H1 (cell line): ENCODE data around the gene GNAQ. TPM values are rescaled to one million over a fixed set of nuclear protein-coding genes. Genes with fewer than 3 reads are reported as not detected.

Experiments
- CTCF ChIA-PET: fragments of 300-600 bp; sonication (Branson Sonifier 250); formaldehyde crosslinking; loops from one replicate; lab custom pipeline; 2021; ENCODE audit not compliant: partially characterized antibody; lab: Charles Lee
- POLR2A ChIA-PET: fragments of 300-600 bp; sonication (Branson Sonifier 250); formaldehyde crosslinking; loops from one replicate; lab custom pipeline; 2021; ENCODE audit warnings: inconsistent platforms; ENCODE audit not compliant: partially characterized antibody; lab: Charles Lee
- DNase-seq, 2 experiments: peaks; one replicate each; pipeline versions ENCODE4 v3.0.0 to v3.0.0-alpha.2; 2010 to 2022; ENCODE audit warnings: low spot score in 2 of 2, low read depth in 1 of 2, mixed read lengths in 1 of 2
- FAIRE-seq: peaks from 2 replicates; lab custom pipeline; 2011; peaks lifted over from hg19 to GRCh38; lab: Jason Lieb, UNC
- H2AFZ ChIP-seq: 2 replicates; pipeline ENCODE4 v1.8.1; 2012; ENCODE audit warnings: low read length, inconsistent platforms
- H2AK5ac ChIP-seq: 2 replicates; pipeline ENCODE4 v1.6.1; 2013; ENCODE audit warnings: low read depth, low read length
- H2BK120ac ChIP-seq: replicated peaks from 2 replicates; pipeline ENCODE3; 2013; ENCODE audit warnings: low read depth, low read length, inconsistent platforms
- H2BK12ac ChIP-seq: 2 replicates; pipeline ENCODE4 v1.6.1; 2013; ENCODE audit warnings: low read depth, low read length
- H2BK15ac ChIP-seq: 2 replicates; pipeline ENCODE4 v1.6.1; 2013; ENCODE audit warnings: low read length
- H2BK20ac ChIP-seq: 2 replicates; pipeline ENCODE4 v1.6.1; 2013; ENCODE audit warnings: low read length
- H2BK5ac ChIP-seq: 2 replicates; pipeline ENCODE4 v1.6.1; 2013; ENCODE audit warnings: low read depth, low read length
- H3K14ac ChIP-seq: 2 replicates; pipeline ENCODE4 v1.6.1; 2013; ENCODE audit warnings: inconsistent platforms; ENCODE audit not compliant: insufficient read length
- H3K18ac ChIP-seq: 2 replicates; pipeline ENCODE4 v1.6.1; 2013; ENCODE audit warnings: low read length; ENCODE audit errors: extremely low read depth
- H3K23ac ChIP-seq: 2 replicates; pipeline ENCODE4 v1.6.1; 2013; ENCODE audit warnings: inconsistent platforms; ENCODE audit not compliant: insufficient read length
- H3K23me2 ChIP-seq: 2 replicates; pipeline ENCODE4 v1.6.1; 2013; ENCODE audit warnings: low read depth, low read length
- H3K27ac ChIP-seq: 2 replicates; pipeline ENCODE4 v1.6.1; 2011; ENCODE audit warnings: low read depth, low read length, inconsistent platforms
- H3K27me3 ChIP-seq, 4 experiments: replicated peaks in 1 of 4; 1 replicate in 1 of 4; 2 replicates in 3 of 4; pipeline versions ENCODE4 v1.6.1 to v1.8.1; 2011 to 2013; ENCODE audit warnings: low read length in 3 of 4, mild to moderate bottlenecking in 3 of 4, inconsistent platforms in 2 of 4, mixed read lengths in 2 of 4, moderate library complexity in 1 of 4; ENCODE audit not compliant: control insufficient read depth in 3 of 4, insufficient read depth in 3 of 4; ENCODE audit errors: extremely low read depth in 1 of 4
- H3K36me3 ChIP-seq, 4 experiments: 2 replicates each; pipeline versions ENCODE4 v1.6.1 to v1.8.1; 2011 to 2013; ENCODE audit warnings: mild to moderate bottlenecking in 4 of 4, low read length in 3 of 4, moderate library complexity in 2 of 4, control low read depth in 1 of 4, inconsistent platforms in 1 of 4; ENCODE audit not compliant: insufficient read depth in 4 of 4, control insufficient read depth in 2 of 4
- H3K4ac ChIP-seq: replicated peaks from 2 replicates; pipeline ENCODE3; 2013; ENCODE audit warnings: low read length, low read depth, mixed read lengths, inconsistent platforms; ENCODE audit not compliant: insufficient read length
- H3K4me1 ChIP-seq, 4 experiments: replicated peaks in 1 of 4; 1 replicate in 1 of 4; 2 replicates in 3 of 4; pipeline versions ENCODE4 v1.6.1 to v1.8.1; 2011 to 2013; ENCODE audit warnings: low read length in 3 of 4, inconsistent platforms in 2 of 4, mixed read lengths in 1 of 4; ENCODE audit not compliant: insufficient read depth in 4 of 4, control insufficient read depth in 3 of 4
- H3K4me2 ChIP-seq, 2 experiments: 2 replicates each; pipeline versions ENCODE4 v1.6.1 to v1.8.1; 2011 to 2013; ENCODE audit warnings: low read depth in 2 of 2, low read length in 2 of 2, control low read depth in 1 of 2, inconsistent platforms in 1 of 2, mild to moderate bottlenecking in 1 of 2; ENCODE audit not compliant: insufficient read depth in 1 of 2
- H3K4me3 ChIP-seq, 4 experiments: fragments of 200-600, 300-600 bp in 1 of 4; sonication (generic), shearing (Covaris generic), sonication (Bioruptor Twin) in 1 of 4; 2 replicates each; pipeline versions ENCODE4 v1.5.1 to v1.8.1; 2011 to 2016; ENCODE audit warnings: low read length in 4 of 4, low read depth in 3 of 4, control low read depth in 2 of 4, inconsistent platforms in 2 of 4, mild to moderate bottlenecking in 2 of 4, mixed read lengths in 1 of 4, moderate library complexity in 1 of 4; ENCODE audit not compliant: insufficient read depth in 2 of 4; ENCODE audit errors: extremely low read depth in 1 of 4
- H3K56ac ChIP-seq: replicated peaks from 2 replicates; pipeline ENCODE3; 2013; ENCODE audit warnings: low read depth, mild to moderate bottlenecking, mixed read lengths, low read length, inconsistent platforms; ENCODE audit not compliant: insufficient read length
- H3K79me1 ChIP-seq: 2 replicates; pipeline ENCODE4 v1.6.1; 2013; ENCODE audit warnings: low read depth, low read length, control low read depth
- H3K79me2 ChIP-seq, 2 experiments: 2 replicates each; pipeline versions ENCODE4 v1.6.1 to v1.8.1; 2012 to 2013; ENCODE audit warnings: low read length in 2 of 2, mild to moderate bottlenecking in 2 of 2, inconsistent platforms in 1 of 2; ENCODE audit not compliant: insufficient read depth in 2 of 2, control insufficient read depth in 1 of 2
- H3K9ac ChIP-seq, 4 experiments: replicated peaks in 1 of 4; 1 replicate in 1 of 4; 2 replicates in 3 of 4; pipeline versions ENCODE4 v1.6.1 to v1.8.1; 2011 to 2013; ENCODE audit warnings: low read depth in 3 of 4, low read length in 3 of 4, control low read depth in 2 of 4, mild to moderate bottlenecking in 2 of 4, moderate library complexity in 2 of 4, inconsistent platforms in 1 of 4; ENCODE audit errors: extremely low read depth in 1 of 4
- H3K9me3 ChIP-seq, 2 experiments: 2 replicates each; pipeline versions ENCODE4 v1.6.1 to v1.8.1; 2012 to 2013; ENCODE audit warnings: mild to moderate bottlenecking in 2 of 2, moderate library complexity in 2 of 2, control low read depth in 1 of 2, inconsistent platforms in 1 of 2, low read depth in 1 of 2, low read length in 1 of 2, mixed read lengths in 1 of 2; ENCODE audit not compliant: insufficient read depth in 2 of 2
- H4K20me1 ChIP-seq, 2 experiments: replicated peaks in 1 of 2; 2 replicates each; pipeline versions ENCODE3 to v1.8.1; 2011 to 2013; ENCODE audit warnings: inconsistent platforms in 2 of 2, low read length in 2 of 2, mild to moderate bottlenecking in 1 of 2; ENCODE audit not compliant: insufficient read depth in 2 of 2, control insufficient read depth in 1 of 2
- H4K5ac ChIP-seq: 2 replicates; pipeline ENCODE4 v1.6.1; 2013; ENCODE audit warnings: low read length, low read depth, mixed read lengths, inconsistent platforms; ENCODE audit not compliant: insufficient read length
- H4K8ac ChIP-seq: 2 replicates; pipeline ENCODE4 v1.8.0; 2013; ENCODE audit warnings: mild to moderate bottlenecking, moderate library complexity, low read length, inconsistent platforms; ENCODE audit not compliant: insufficient read depth; ENCODE audit errors: extremely low read depth
- H4K91ac ChIP-seq: replicated peaks from 2 replicates; pipeline ENCODE3; 2013; ENCODE audit warnings: low read length, mixed read lengths, inconsistent platforms; ENCODE audit not compliant: insufficient read length
- BACH1 ChIP-seq: IDR thresholded peaks from 2 replicates; pipeline ENCODE4 v1.6.1; 2012; ENCODE audit warnings: low read length, improper control_type of control experiment
- BCL11A ChIP-seq, 2 experiments: IDR thresholded peaks; one replicate each; pipeline ENCODE4 v1.6.1; 2011; ENCODE audit warnings: low read depth in 2 of 2, low read length in 2 of 2, mild to moderate bottlenecking in 2 of 2
- BRCA1 ChIP-seq: IDR thresholded peaks from 2 replicates; pipeline ENCODE4 v1.6.1; 2012; ENCODE audit warnings: low read depth, low read length, improper control_type of control experiment
- CBX5 ChIP-seq: fragments of 300-800, 300-1000 bp; sonication (generic); IDR thresholded peaks from 2 replicates; pipeline ENCODE4 v1.7.1; 2016; ENCODE audit warnings: antibody characterized with exemption, low read length, low read depth
- KDM1A ChIP-seq: fragments of 200-600, 300-600 bp; sonication (generic); IDR thresholded peaks from 2 replicates; pipeline ENCODE4 v1.7.1; 2016; ENCODE audit warnings: mild to moderate bottlenecking, low read length, borderline replicate concordance
- NRF1 ChIP-seq: IDR thresholded peaks from 2 replicates; pipeline ENCODE4 v1.6.1; 2011; ENCODE audit warnings: mild to moderate bottlenecking, low read depth, low read length, improper control_type of control experiment
- RFX5 ChIP-seq: IDR thresholded peaks from 2 replicates; pipeline ENCODE4 v1.6.1; 2011; ENCODE audit warnings: low read depth, low read length, improper control_type of control experiment, borderline replicate concordance
- SIN3A ChIP-seq, 2 experiments: IDR thresholded peaks in 1 of 2; conservative IDR thresholded peaks in 1 of 2; 2 replicates each; pipeline ENCODE4 v1.6.1; 2011 to 2012; ENCODE audit warnings: low read length in 2 of 2, improper control_type of control experiment in 1 of 2, low read depth in 1 of 2, mild to moderate bottlenecking in 1 of 2
- SUZ12 ChIP-seq: fragments of 200-600 bp; sonication (generic); IDR thresholded peaks from 2 replicates; pipeline ENCODE4 v1.6.1; 2012; ENCODE audit warnings: mild to moderate bottlenecking, inconsistent platforms, low read length, moderate library complexity, mixed read lengths
- TAF1 ChIP-seq: IDR thresholded peaks from 2 replicates; pipeline ENCODE4 v1.6.1; 2011; ENCODE audit warnings: mild to moderate bottlenecking, low read depth, low read length
- TEAD4 ChIP-seq: IDR thresholded peaks from 2 replicates; pipeline ENCODE4 v1.6.1; 2012; ENCODE audit warnings: low read depth, low read length, inconsistent platforms, mixed read lengths
- YY1 ChIP-seq: IDR thresholded peaks from 2 replicates; pipeline ENCODE4 v1.6.1; 2011; ENCODE audit warnings: low read depth, mild to moderate bottlenecking, low read length
- WGBS, 2 experiments: shearing (Covaris generic) in 1 of 2; methylation state at CpG; one replicate each; pipeline versions ENCODE4 v1.1.6 to v1.1.7; 2013 to 2015; ENCODE audit warnings: low lambda C conversion rate in 2 of 2, mixed read lengths in 2 of 2, inconsistent platforms in 1 of 2, low coverage in 1 of 2, missing lambda C conversion rate in 1 of 2; ENCODE audit not compliant: insufficient replicate concordance in 2 of 2, insufficient coverage in 1 of 2, insufficient read length in 1 of 2; ENCODE audit errors: extremely low coverage in 1 of 2, missing lambda C conversion rate in 1 of 2; 5-methylcytosine and 5-hydroxymethylcytosine counted together
- polyA plus RNA-seq, 7 experiments: library from polyadenylated mRNA; depleted of rRNA in 3 of 7; stranded (reverse) in 5 of 7; unstranded in 2 of 7; fragments of >200 nt in 5 of 7; fragments of 200-250 nt in 2 of 7; gene quantifications; 1 replicate in 5 of 7; 2 replicates in 1 of 7; 4 replicates in 1 of 7; pipeline versions ENCODE4 v1.2.1 to v1.2.3, GENCODE V29; 2011 to 2013; ENCODE audit warnings: missing spikeins in 2 of 7, mixed read lengths in 2 of 7
- total RNA-seq: library from RNA; stranded (reverse); fragmentation: NEBNext Ultra II Directional; extraction: Animal tissue kit (Norgen Biotek cat#: 25700); gene quantifications from 2 replicates; pipeline ENCODE4 v1.2.1, GENCODE V29; 2021

GNAQ gene
- total and polyA plus RNA-seq, 2 of the 8 experiments (the other 6 are each of a cell fraction or from before 2014, with no cell fraction given), result 22.8 to 63.8 TPM

- Histone ChIP-seq H3K79me2 (peaks cover 0 to 3% of the 10 kb centered on the region in 2 experiments; a peak in 2 of 4 replicates), H3K27ac (no peak overlapping the region), H3K36me3 (no peaks in the 10 kb centered on the region), H3K9me3 (no peaks in the 10 kb centered on the region), H3K23ac (no peak overlapping the region), H2AK5ac (no peak overlapping the region), H2BK5ac (no peak overlapping the region), H3K4ac (no peak overlapping the region), H4K8ac (no peak overlapping the region), H3K14ac (no peak overlapping the region), H2BK120ac (no peak overlapping the region), H4K5ac (no peak overlapping the region), H2BK12ac (no peak overlapping the region), H3K23me2 (no peaks in the 10 kb centered on the region), H3K79me1 (no peaks in the 10 kb centered on the region; the same call in 1 of the 2 replicates), H3K56ac (no peak overlapping the region), H3K4me3 (no peak overlapping the region), H4K20me1 (peaks cover 0 to 1% of the 10 kb centered on the region in 2 experiments), H3K4me2 (no peak overlapping the region), H3K27me3 (no peaks in the 10 kb centered on the region), H3K4me1 (peaks cover 0 to 5% (median 1%) of the 10 kb centered on the region in 4 experiments; a peak in 1 of 7 replicates), H3K9ac (no peak overlapping the region), H2BK15ac (no peak overlapping the region)
- no peak for DNase-seq
- ChIA-PET POLR2A (no interaction called here), CTCF (interaction anchor here (1.3 kb wide), 1 partner anchor 10 kb away, joined by 4 read pairs; no protein-coding TSS in a partner anchor)
- no peak for TF ChIP-seq TAF1
- no peak for TF ChIP-seq YY1
- no peak for TF ChIP-seq KDM1A
- TF ChIP-seq RFX5, result no peak
- no peak for TF ChIP-seq SUZ12
- no peak for TF ChIP-seq CBX5
- no peak for TF ChIP-seq NRF1
- no peak for TF ChIP-seq SIN3A (conservative IDR thresholded peaks at IDR 0.05 in 1 of 2, IDR thresholded peaks at IDR 0.05 in 1 of 2; ENCODE audit: low read depth in 1 of 2, low read length in 2 of 2)
- no peak for TF ChIP-seq BRCA1
- no peak for TF ChIP-seq BACH1
- no peak for TF ChIP-seq BCL11A (IDR thresholded peaks at IDR 0.05; ENCODE audit: low read depth in 2 of 2, low read length in 2 of 2)
- no peak for TF ChIP-seq TEAD4
- TF ChIP-seq, all 59 proteins: peak for 0
- no peak overlapping the region for H3K18ac ChIP-seq
- no peak overlapping the region for H2BK20ac ChIP-seq
- WGBS, 2 experiments, result 83% methylated on average over 1 of the region's 1 CpG; no CpG with 5 or more reads in 1 of the 2 experiments
- no peak for FAIRE-seq
- H2AFZ ChIP-seq, result no peak overlapping the region
- no peak overlapping the region for H4K91ac ChIP-seq
Observed at GRCh38 chr9:77906991-77907390, 124.6 kb downstream of the GNAQ start.
